GDM1 (cell line): ENCODE results near the gene CNDP1.

ENCODE experiments used
- DNase-seq: peaks from one replicate; lab custom pipeline; 2025; lab: John Stamatoyannopoulos, UW

Gene CNDP1

DNA sequence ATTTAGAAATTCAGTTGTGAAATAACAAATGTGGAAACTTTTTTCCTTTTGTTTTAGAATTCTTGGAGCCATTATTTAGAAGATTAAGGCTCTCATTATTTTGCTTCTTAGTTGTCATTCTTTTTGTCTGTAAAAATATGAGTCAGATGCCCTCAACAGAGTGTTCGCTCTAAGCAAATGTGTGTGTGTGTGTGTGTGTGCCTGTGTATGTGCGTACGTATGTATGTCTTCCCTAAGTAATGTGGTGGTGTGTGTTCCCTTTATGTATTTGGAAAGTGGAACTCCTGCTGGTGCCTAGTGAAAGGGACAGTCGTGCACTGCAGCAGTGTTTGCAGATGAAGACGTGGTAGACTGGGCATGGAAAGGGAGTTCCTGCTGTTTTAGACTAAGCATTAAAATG is 90.9 kb downstream of the CNDP1 start:
- no peak for DNase-seq

DNA sequence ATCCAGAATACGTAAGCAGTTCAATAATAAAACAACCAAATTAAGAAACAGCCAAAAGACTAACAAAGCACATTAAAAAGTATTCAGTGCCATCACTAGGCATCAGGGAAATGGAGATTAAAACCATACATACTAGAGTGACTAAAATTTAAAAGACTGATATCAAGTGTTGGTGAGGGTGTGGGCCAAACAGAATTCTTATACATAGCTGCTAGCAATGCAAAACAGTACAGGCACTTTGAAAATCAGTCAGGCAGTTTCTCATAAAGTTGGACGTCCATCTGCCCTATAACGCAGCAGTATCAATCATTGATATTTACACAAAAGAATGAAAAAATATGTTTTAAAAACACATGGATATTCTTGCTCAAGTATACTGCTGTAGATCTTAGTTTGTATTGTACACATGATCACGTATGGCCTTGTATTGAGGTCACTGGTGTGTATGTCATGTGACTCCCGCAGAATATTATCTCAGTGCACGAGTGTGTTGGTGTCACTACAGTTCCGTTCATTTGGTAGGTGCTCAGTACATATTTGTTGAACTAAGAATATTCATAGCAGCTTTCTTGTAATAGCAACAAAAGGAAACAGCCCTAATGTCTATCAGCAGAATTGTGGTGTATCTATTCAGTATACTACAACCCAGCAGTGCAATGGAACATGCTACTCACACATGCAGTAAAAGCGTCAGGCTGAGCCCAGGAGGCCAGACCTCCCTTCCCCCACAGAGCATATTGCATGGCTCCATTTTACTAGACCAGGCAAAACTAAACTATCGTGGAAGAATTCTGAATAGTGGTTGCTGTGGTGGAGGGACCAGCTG is 92.0 kb downstream of the CNDP1 start:
- DNase-seq, result no peak

- no peak for DNase-seq
Measured at GRCh38 chr18:74630804-74631203, 96.5 kb downstream of the CNDP1 start.

DNA sequence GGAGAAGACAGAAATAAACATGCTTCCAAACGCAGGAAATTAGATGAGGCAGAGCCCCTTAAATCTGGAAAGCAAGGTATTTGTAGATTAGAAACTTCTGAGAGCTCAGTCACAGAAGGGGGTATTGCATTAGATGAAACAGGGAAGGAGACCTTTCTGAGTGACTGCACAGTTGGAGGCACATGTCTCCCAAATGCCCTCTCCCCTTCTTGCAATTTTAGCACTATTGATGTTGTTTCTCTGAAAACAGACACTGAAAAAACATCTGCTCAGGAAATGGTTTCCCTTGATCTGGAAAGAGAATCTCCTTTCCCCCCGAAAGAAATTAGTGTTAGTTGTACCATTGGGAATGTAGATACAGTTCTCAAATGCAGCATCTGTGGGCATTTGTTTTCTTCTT is 96.9 kb downstream of the CNDP1 start:
- DNase-seq, result no peak

DNA sequence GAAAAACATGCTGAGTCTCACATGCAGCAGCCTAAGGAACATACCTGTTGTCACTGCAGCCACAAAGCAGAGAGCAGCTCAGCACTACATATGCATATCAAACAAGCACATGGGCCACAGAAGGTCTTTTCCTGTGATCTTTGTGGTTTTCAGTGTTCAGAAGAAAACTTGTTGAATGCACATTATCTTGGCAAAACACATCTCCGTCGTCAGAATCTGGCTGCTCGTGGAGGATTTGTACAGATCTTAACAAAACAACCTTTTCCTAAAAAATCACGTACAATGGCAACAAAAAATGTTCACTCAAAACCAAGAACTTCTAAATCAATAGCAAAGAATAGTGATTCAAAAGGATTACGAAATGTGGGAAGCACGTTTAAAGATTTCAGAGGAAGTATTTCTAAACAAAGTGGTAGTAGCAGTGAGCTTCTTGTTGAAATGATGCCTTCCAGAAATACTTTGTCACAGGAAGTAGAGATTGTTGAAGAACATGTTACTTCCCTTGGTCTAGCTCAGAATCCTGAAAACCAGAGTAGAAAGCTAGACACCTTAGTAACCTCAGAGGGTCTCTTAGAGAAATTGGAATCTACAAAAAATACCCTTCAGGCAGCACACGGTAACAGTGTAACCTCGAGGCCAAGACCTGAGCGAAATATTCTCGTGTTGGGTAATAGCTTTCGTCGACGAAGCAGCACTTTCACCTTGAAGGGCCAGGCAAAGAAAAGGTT is 97.5 kb downstream of the CNDP1 start:
- DNase-seq, result peak; percentile 14

- no peak for DNase-seq
Measured at GRCh38 chr18:74632351-74632679, 98.0 kb downstream of the CNDP1 start.

- DNase-seq, result no peak
Measured at GRCh38 chr18:74632856-74633255, 98.6 kb downstream of the CNDP1 start.

GRCh38 chr18:74633652-74634352 is 99.5 kb downstream of the CNDP1 start:
- no peak for DNase-seq

DNA sequence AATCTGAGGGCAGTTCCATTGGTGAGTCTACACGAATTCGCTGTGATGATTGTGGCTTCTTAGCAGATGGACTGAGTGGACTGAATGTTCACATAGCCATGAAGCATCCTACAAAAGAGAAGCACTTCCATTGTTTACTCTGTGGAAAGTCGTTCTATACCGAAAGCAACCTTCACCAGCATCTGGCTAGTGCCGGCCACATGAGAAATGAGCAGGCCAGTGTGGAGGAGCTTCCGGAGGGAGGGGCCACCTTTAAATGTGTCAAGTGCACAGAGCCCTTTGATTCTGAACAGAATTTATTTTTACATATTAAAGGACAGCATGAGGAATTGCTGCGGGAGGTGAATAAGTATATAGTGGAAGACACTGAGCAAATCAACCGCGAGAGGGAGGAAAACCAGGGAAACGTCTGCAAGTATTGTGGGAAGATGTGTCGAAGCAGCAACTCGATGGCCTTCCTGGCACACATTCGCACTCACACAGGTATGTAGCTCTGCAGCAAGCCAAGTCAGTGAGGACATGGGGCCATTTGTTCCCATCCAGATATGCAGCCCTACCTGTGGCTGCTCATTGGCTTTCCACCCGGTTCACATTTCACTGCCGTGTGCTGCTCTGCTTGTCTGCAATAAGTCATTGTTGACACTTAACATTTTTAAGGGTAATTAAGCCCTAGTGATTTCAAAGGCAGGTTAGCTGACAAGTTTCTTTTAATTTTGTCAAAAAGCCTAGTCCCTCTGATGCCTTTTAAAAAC is 101.1 kb downstream of the CNDP1 start:
- no peak for DNase-seq
